ENCODE measurements around the gene RAD23A.
A peak's percentile ranks its signal among the peaks of the same experiment; 100 is the strongest.
"Not testable (repeated sequence)": the region's sequence is repeated elsewhere in the genome, so short reads cannot be mapped to it uniquely, and the experiment has no call there.

The RAD23A gene
- 56.7 to 58.0 reads per million in 2 donors for total RNA-seq

- DNase-seq = peak; percentile 96 to 99 (median 98)
These were observed at the start of gene RAD23A for GRCh38 chr19:12945479-12946091. Gene RAD23A (plus strand): TSS chr19:12945862. CDS start chr19:12945949, 87 bp downstream.

DNA sequence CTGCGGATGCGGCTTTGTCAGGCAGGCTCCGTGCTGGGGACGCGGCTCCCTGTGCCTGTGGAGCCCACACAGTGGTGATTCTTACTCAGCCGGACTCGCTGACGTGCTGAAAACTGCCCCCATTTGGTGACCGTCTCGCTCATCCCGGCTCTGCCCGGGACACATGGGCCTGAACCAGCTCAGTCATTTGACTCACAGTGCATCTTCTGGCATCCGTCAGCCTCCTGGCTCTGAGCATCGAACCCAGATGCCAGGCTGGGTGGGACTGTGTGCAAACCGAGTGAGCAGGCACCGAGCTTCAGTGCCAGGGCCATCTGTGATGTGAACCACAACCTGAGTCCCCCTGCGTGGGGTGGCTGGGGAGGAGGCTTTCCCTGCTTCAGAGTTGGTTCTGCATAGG is 49.2 kb upstream of the RAD23A start:
- no peak for DNase-seq

DNA sequence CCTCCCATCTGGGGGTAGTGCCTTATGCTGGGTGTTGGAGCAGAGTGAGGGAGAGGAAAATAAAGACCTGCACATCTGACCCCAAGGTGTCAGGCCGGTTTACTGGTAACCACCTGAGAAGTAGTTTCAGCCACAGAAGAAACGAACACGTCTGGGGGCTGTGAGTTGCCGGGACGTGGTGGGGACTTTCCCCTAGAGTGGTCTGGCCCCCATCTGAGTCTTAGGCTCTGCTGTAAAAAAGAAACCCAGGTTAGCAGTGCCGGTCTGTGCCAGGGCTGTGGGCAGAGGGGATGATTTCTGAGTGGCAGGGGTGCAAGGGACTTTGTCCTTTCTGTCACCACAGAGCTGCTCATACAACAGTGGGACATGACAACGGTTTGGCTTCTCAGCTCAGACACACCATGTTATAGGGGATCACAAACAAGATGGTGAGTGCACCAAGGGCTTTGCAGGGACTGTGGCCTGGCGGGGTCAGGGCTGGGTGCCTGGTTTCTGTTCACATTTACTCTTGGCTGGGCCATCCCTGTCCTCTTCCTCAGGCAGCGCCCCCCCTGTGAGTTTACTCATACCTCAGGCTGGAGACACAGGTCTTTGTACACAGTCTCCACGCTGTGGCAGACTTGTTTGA is 45.7 kb upstream of the RAD23A start:
- peak in 1 of 5 experiments; percentile 67 for DNase-seq

DNA sequence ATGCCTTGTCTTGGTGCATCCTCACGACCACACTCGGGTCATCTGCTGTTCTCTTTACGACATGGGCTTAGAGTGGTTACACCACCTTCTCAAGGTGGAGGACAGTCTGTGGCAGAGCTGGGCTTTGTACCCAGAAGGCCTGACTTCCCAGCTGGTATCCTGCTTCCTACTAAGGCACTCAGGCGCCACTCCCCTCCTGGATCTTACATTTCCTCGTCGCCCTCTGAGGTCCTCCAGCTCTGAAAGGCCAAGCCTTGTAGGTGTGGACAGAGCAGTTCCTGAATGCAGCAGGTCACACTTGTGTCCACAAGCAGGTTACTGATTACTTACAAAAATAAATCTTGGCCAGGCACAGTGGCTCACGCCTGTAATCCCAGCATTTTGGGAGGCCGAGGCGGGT is 38.5 kb upstream of the RAD23A start:
- DNase-seq = no peak

- no peak for DNase-seq
These were observed 33.1 kb upstream of the RAD23A start for GRCh38 chr19:12912571-12912970.

GRCh38 chr19:12913011-12913561 is 32.6 kb upstream of the RAD23A start:
- DNase-seq = no peak

GRCh38 chr19:12913851-12914690 is 31.6 kb upstream of the RAD23A start:
- DNase-seq = peak in 3 of 5 experiments; percentile 24 to 89 (median 39)

GRCh38 chr19:12915860-12916259 is 29.8 kb upstream of the RAD23A start:
- DNase-seq = not testable (repeated sequence)

DNA sequence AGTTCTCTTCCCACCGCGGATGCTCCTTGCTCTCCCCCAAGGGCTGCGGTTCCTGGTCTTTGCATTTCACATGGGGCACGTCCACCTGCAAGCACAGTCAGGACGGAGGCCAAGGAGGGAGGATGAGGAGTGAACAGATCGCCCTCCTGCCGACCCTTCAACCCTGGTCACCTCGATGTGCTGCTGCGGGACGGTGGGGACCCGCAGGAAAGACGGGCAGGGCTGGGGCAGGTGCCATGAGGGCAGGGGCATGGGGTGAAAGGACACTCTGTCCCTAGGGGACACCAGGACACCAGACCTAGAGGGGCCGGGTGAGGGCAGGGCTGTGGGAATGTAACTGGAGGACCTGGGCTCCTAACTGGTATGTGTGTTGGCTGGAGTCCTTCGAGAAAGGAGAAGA is 27.4 kb upstream of the RAD23A start:
- DNase-seq = no peak

DNA sequence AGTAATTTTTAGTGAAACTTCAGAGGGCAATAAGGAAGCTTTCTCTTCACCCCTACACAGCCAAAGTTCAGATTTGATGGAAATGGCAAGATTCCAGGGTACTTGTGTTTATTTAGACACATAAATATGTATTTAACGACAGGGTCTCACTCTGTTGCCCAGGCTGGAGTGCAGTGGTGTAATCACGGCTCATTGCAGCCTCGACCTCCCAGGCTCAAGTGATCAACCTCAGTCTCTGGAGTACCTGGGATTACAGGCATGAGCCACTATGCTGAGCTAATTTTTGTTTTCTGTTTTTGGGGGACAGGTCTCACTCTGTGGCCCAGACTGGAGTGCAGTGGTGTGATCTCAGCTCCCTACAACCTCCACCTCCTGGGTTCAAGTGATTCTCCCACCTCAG is 24.6 kb upstream of the RAD23A start:
- no peak for DNase-seq

GRCh38 chr19:12922959-12923358 is 22.7 kb upstream of the RAD23A start:
- no peak for DNase-seq

DNA sequence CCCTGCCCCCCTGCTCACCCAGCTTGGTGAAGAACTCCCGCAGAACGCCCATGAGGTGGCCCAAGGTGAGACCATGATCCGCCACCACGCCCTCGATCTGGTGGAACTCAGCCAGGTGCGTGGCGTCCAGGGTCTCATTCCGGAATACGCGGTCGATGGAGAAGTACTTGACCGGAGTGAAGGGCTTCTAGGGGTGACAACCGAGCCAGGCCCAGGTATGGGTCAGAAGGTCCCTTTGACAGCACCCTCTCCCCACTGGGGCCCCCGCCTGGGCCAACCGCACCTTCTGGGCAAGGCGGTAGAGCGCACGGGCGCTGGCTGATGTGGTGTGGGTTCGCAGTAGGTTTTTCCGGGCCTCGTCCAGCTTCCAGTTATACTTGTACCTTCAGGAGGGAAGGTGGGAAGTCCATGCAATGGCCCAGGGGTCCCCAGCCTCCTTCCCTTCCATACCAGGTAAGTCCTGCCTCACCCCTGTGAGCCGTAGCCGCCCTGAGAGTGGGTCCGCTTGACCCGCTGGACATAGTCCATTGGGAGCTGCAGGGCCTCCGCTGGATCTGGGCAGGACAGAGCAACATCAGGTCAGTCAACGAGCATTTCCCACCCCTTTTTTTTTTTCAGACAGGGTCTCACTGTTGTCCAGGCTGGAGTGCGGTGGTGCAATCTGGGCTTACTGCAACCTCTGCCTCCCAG is 20.9 kb upstream of the RAD23A start:
- DNase-seq = no peak

DNA sequence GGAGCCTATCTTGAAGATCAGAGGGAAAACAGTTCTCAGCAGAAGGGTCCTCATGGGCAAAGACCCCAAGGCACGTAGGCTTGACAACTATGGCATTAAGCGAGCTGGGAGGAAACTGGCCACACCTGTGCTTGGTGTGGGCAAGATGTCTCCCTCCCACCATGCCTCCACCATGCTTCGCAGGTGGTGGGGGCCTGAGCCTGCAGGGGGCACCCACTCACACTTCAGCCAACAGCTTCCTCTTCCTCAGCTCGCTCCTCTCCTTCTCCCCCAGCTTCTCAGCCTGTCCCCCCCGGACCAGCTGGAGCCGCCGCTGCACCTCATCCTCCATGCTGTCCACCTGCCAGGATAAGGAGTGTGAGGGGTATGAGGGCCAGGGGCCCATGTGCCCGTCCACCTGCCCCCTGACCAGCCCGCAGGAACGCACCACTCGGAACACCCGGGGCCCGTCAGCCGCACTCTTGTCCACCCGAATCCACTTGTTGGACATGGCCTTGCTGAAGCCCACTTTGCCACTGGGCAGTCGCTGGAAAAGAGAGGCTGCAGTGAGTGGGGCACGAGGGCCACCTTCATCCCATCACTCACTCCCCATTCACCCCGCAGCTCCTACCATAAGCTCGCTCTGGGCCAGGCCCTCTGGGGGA is 15.5 kb upstream of the RAD23A start:
- DNase-seq = no peak

DNA sequence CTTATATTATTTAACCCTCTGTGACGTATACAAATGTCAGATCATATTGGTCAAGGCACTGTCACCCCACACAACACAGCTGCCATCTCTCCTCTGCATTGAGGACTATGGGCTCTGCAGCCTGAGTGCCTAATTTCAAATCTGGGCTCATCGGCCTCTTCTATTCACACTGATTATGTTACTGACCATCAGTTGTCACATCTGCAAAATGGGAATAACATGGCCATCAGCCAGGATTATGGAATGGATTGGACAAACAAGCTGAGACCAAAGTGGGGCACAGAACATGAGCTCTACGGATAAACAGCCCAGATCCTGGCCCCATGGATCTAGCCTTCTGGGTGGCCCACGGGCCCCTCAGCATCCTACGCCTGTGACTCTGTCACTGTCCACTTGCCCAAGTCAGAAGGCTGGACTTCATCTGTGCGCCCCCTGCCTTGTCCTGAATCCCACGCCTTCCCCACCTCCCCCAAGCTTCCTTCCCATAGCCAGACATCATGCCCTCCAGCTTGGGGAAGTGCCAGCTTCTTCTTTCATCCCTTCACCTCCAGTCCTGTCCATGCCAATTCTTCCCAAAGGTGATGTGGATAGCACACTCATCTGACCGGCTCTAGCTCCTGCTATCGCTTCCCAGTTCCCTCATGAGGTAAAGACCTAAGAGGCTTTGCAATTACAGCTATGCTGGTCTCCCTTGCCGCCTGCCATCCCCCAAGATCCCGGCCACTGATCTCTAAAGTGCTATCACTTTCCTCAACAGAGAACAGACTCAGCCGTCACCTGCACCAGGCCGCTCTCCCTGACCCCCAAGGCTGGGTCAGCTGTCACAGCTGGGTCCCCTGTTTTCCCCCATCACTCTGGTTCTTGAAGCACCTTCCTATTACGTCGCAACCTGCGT is 13.0 kb upstream of the RAD23A start:
- no peak for DNase-seq

GRCh38 chr19:12933287-12934072 is 12.2 kb upstream of the RAD23A start, which contains the start of gene FARSA:
Gene FARSA (minus strand): TSS chr19:12933711. CDS start chr19:12933696, 15 bp downstream.
- peak; percentile 75 to 94 (median 82) for DNase-seq

DNA sequence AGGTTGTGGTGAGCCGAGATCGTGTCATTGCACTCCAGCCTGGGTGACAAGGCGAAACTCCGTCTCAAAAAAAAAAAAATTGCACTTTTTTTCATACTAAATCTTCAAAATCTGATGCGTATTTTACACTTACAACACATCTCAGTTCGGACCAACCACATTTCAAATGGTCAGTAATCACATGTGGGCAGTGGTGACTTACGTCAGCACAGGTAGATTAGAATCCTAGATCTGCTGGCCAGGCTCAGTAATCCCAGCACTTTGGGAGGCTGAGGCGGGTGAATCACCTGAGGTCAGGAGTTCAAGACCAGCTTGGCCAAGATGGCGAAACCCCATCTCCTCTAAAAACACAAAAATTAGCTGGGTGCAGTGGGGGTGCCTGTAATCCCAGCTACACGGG is 10.6 kb upstream of the RAD23A start:
- DNase-seq = no peak

- no peak for DNase-seq
These were observed 9.1 kb upstream of the RAD23A start for GRCh38 chr19:12936582-12936981.

DNA sequence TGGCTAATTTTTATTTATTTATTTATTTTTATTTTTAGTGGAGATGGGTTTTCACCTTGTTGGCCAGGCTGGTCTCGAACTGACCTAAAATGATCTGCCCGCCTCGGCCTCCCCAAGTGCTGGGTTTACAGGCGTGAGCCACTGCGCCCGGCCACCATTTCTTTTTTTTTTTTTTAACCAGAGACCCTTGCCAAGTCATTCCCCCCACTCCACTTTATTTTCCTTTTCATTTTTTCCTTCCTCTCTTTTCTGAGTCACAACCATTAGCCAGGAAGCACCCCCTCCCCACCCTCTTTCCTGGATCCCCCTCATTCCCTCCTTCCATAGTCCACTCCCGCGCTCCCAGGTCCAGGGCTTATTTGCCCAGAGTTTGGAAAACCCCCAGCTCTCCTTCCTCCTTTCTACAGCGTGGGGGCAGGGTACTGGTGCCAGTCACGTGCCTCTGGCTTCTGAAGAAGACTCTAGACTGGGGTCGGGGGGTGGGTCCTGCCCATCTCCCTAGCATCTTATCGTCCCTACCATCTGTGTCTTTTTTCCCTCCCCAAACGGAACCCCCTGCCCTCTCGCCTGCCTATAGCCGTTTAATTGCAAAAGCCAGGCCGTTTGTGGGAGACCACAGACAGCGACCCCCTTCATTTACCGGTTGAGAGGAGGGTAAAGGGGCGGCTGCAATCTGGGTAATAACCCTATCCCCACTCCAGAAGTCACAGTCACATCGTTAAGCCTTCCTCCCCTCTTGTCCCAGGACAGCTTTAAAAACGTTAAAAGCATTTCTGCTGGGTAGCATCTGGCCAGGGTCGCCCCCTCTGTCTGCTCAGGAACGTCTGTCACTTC is 8.4 kb upstream of the RAD23A start:
- DNase-seq = peak in 1 of 5 experiments; percentile 45

All from T-helper 2 cell (primary cell).